ENCODE measurements around the gene CA9. TPM values are rescaled to one million over a fixed set of nuclear protein-coding genes. Genes with fewer than 3 reads are reported as not detected.

Gene CA9
- 0.53 and 0.75 TPM in 2 replicates for polyA plus RNA-seq (2013)

- Histone ChIP-seq H3K23ac (ENCODE audit: low read length) (no peak within 1 kb of the TSS), H3K4ac (ENCODE audit: low read depth, low read length) (no peak within 1 kb of the TSS), H3K18ac (ENCODE audit: low read length) (no peak within 1 kb of the TSS), H4K91ac (ENCODE audit: low read depth, low read length) (no peak within 1 kb of the TSS), H3K9me3 (ENCODE audit: insufficient read depth, low read depth, low read length) (no peaks in the 10 kb centered on the region), H4K12ac (ENCODE audit: low read depth, low read length) (no peak within 1 kb of the TSS), H3K27me3 (ENCODE audit: insufficient read depth, low read length) (peaks cover 3% of the 10 kb centered on the region), H2AFZ (ENCODE audit: insufficient read depth, low read length, poor library complexity) (no peak within 1 kb of the TSS), H4K8ac (ENCODE audit: low read depth, low read length) (no peak within 1 kb of the TSS), H3K9ac (ENCODE audit: low read length) (no peak within 1 kb of the TSS), H2BK5ac (ENCODE audit: low read depth, low read length, poor library complexity) (no peak within 1 kb of the TSS), H3K4me3 (ENCODE audit: low read depth, low read length) (no peak within 1 kb of the TSS), H3K4me1 (ENCODE audit: control insufficient read depth in 1 of 2, insufficient read depth in 2 of 2, low read length in 2 of 2) (peaks cover 5 to 15% of the 10 kb centered on the region in 2 experiments), H2BK12ac (ENCODE audit: low read length) (no peak within 1 kb of the TSS), H2BK120ac (ENCODE audit: insufficient read depth, low read length, poor library complexity) (no peak within 1 kb of the TSS), H3K4me2 (ENCODE audit: low read length) (no peak within 1 kb of the TSS), H3K79me1 (ENCODE audit: low read length) (peaks cover 3% of the 10 kb centered on the region), H3K36me3 (ENCODE audit: control insufficient read depth in 1 of 2, insufficient read depth in 2 of 2, low read length in 2 of 2) (no peaks in the 10 kb centered on the region), H3K79me2 (ENCODE audit: control insufficient read depth, insufficient read depth, low read length, poor library complexity) (no peaks in the 10 kb centered on the region), H2AK5ac (ENCODE audit: low read length) (no peak within 1 kb of the TSS), H3K27ac (ENCODE audit: low read depth, low read length) (no peak within 1 kb of the TSS), H3K14ac (ENCODE audit: low read length) (no peak within 1 kb of the TSS)
- DNase-seq: no peak
- WGBS (ENCODE audit: extremely low coverage, insufficient coverage, insufficient read length): no CpG with 5 or more reads among the region's 10 CpGs
Measured at GRCh38 chr9:35673132-35674024, at the start of gene CA9. Gene CA9, plus strand, starts transcription at chr9:35673928. Its CDS starts 32 bp downstream, at chr9:35673960.

- H2BK120ac ChIP-seq (ENCODE audit: insufficient read depth, low read length, poor library complexity): no peak overlapping the region
- no peaks in the 10 kb centered on the region for H3K36me3 ChIP-seq (ENCODE audit: control insufficient read depth in 1 of 2, insufficient read depth in 2 of 2, low read length in 2 of 2)
- whole genome bisulfite sequencing (ENCODE audit: extremely low coverage, insufficient coverage, insufficient read length): no CpG with 5 or more reads among the region's 2 CpGs
- no peak overlapping the region for H3K14ac ChIP-seq (ENCODE audit: low read length)
- no peak overlapping the region for H3K4me3 ChIP-seq (ENCODE audit: low read depth, low read length)
- H2BK12ac ChIP-seq (ENCODE audit: low read length): no peak overlapping the region
- no peak overlapping the region for H4K8ac ChIP-seq (ENCODE audit: low read depth, low read length)
- no peak overlapping the region for H3K9ac ChIP-seq (ENCODE audit: low read length)
- H3K27ac ChIP-seq (ENCODE audit: low read depth, low read length): no peak overlapping the region
- no peak overlapping the region for H3K4me2 ChIP-seq (ENCODE audit: low read length)
- H3K23ac ChIP-seq (ENCODE audit: low read length): no peak overlapping the region
- no peak overlapping the region for H2AFZ ChIP-seq (ENCODE audit: insufficient read depth, low read length, poor library complexity)
- no peaks in the 10 kb centered on the region for H3K79me2 ChIP-seq (ENCODE audit: control insufficient read depth, insufficient read depth, low read length, poor library complexity)
- DNase-seq: no peak
- H4K12ac ChIP-seq (ENCODE audit: low read depth, low read length): no peak overlapping the region
- H3K4ac ChIP-seq (ENCODE audit: low read depth, low read length): no peak overlapping the region
- no peak overlapping the region for H2AK5ac ChIP-seq (ENCODE audit: low read length)
- H4K91ac ChIP-seq (ENCODE audit: low read depth, low read length): no peak overlapping the region
- H3K4me1 ChIP-seq (ENCODE audit: control insufficient read depth in 1 of 2, insufficient read depth in 2 of 2, low read length in 2 of 2): no peaks in the 10 kb centered on the region
- no peaks in the 10 kb centered on the region for H3K9me3 ChIP-seq (ENCODE audit: insufficient read depth, low read depth, low read length)
- H2BK5ac ChIP-seq (ENCODE audit: low read depth, low read length, poor library complexity): no peak overlapping the region
- no peak overlapping the region for H3K18ac ChIP-seq (ENCODE audit: low read length)
- H3K27me3 ChIP-seq (ENCODE audit: insufficient read depth, low read length): no peaks in the 10 kb centered on the region
- H3K79me1 ChIP-seq (ENCODE audit: low read length): no peaks in the 10 kb centered on the region
Measured at GRCh38 chr9:35627575-35627974, 46.2 kb upstream of the CA9 start.

- no peaks in the 10 kb centered on the region for H3K27me3 ChIP-seq (ENCODE audit: insufficient read depth, low read length)
- H2AFZ ChIP-seq (ENCODE audit: insufficient read depth, low read length, poor library complexity): no peak overlapping the region
- no peaks in the 10 kb centered on the region for H3K79me1 ChIP-seq (ENCODE audit: low read length)
- H3K18ac ChIP-seq (ENCODE audit: low read length): no peak overlapping the region
- H4K12ac ChIP-seq (ENCODE audit: low read depth, low read length): no peak overlapping the region
- H3K23ac ChIP-seq (ENCODE audit: low read length): no peak overlapping the region
- H4K91ac ChIP-seq (ENCODE audit: low read depth, low read length): no peak overlapping the region
- no peak overlapping the region for H3K14ac ChIP-seq (ENCODE audit: low read length)
- no peak overlapping the region for H2BK12ac ChIP-seq (ENCODE audit: low read length)
- H3K9me3 ChIP-seq (ENCODE audit: insufficient read depth, low read depth, low read length): no peaks in the 10 kb centered on the region
- H3K9ac ChIP-seq (ENCODE audit: low read length): no peak overlapping the region
- DNase-seq: no peak
- no peak overlapping the region for H2BK120ac ChIP-seq (ENCODE audit: insufficient read depth, low read length, poor library complexity)
- H2BK5ac ChIP-seq (ENCODE audit: low read depth, low read length, poor library complexity): no peak overlapping the region
- H3K36me3 ChIP-seq (ENCODE audit: control insufficient read depth in 1 of 2, insufficient read depth in 2 of 2, low read length in 2 of 2): no peaks in the 10 kb centered on the region
- no CpG with 5 or more reads among the region's 6 CpGs for WGBS (ENCODE audit: extremely low coverage, insufficient coverage, insufficient read length)
- no peak overlapping the region for H3K4ac ChIP-seq (ENCODE audit: low read depth, low read length)
- no peak overlapping the region for H3K27ac ChIP-seq (ENCODE audit: low read depth, low read length)
- H3K79me2 ChIP-seq (ENCODE audit: control insufficient read depth, insufficient read depth, low read length, poor library complexity): no peaks in the 10 kb centered on the region
- no peak overlapping the region for H3K4me2 ChIP-seq (ENCODE audit: low read length)
- no peak overlapping the region for H3K4me3 ChIP-seq (ENCODE audit: low read depth, low read length)
- H3K4me1 ChIP-seq (ENCODE audit: control insufficient read depth in 1 of 2, insufficient read depth in 2 of 2, low read length in 2 of 2): no peaks in the 10 kb centered on the region
- H2AK5ac ChIP-seq (ENCODE audit: low read length): no peak overlapping the region
- H4K8ac ChIP-seq (ENCODE audit: low read depth, low read length): no peak overlapping the region
Measured at GRCh38 chr9:35628389-35628991, 45.2 kb upstream of the CA9 start.

- Histone ChIP-seq H3K18ac (ENCODE audit: low read length) (no peak overlapping the region), H2BK12ac (ENCODE audit: low read length) (no peak overlapping the region), H3K4ac (ENCODE audit: low read depth, low read length) (no peak overlapping the region), H2BK120ac (ENCODE audit: insufficient read depth, low read length, poor library complexity) (no peak overlapping the region), H4K8ac (ENCODE audit: low read depth, low read length) (no peak overlapping the region), H3K27me3 (ENCODE audit: insufficient read depth, low read length) (no peaks in the 10 kb centered on the region), H3K23ac (ENCODE audit: low read length) (no peak overlapping the region), H3K4me1 (ENCODE audit: control insufficient read depth in 1 of 2, insufficient read depth in 2 of 2, low read length in 2 of 2) (no peaks in the 10 kb centered on the region), H4K12ac (ENCODE audit: low read depth, low read length) (no peak overlapping the region), H3K4me2 (ENCODE audit: low read length) (no peak overlapping the region), H2AFZ (ENCODE audit: insufficient read depth, low read length, poor library complexity) (no peak overlapping the region), H3K4me3 (ENCODE audit: low read depth, low read length) (no peak overlapping the region), H3K79me1 (ENCODE audit: low read length) (no peaks in the 10 kb centered on the region), H3K9me3 (ENCODE audit: insufficient read depth, low read depth, low read length) (no peaks in the 10 kb centered on the region), H3K79me2 (ENCODE audit: control insufficient read depth, insufficient read depth, low read length, poor library complexity) (no peaks in the 10 kb centered on the region), H3K14ac (ENCODE audit: low read length) (no peak overlapping the region), H2BK5ac (ENCODE audit: low read depth, low read length, poor library complexity) (no peak overlapping the region), H4K91ac (ENCODE audit: low read depth, low read length) (no peak overlapping the region), H3K9ac (ENCODE audit: low read length) (no peak overlapping the region), H3K36me3 (ENCODE audit: control insufficient read depth in 1 of 2, insufficient read depth in 2 of 2, low read length in 2 of 2) (no peaks in the 10 kb centered on the region), H3K27ac (ENCODE audit: low read depth, low read length) (no peak overlapping the region), H2AK5ac (ENCODE audit: low read length) (no peak overlapping the region)
- no CpG with 5 or more reads among the region's 5 CpGs for WGBS (ENCODE audit: extremely low coverage, insufficient coverage, insufficient read length)
- no peak for DNase-seq
Measured at GRCh38 chr9:35629597-35629996, 44.1 kb upstream of the CA9 start.
